ENCODE measurements around the gene CR1. TPM values are rescaled to one million over a fixed set of nuclear protein-coding genes. Genes with fewer than 3 reads are reported as not detected.
"Not testable (repeated sequence)": the region's sequence is repeated elsewhere in the genome, so short reads cannot be mapped to it uniquely, and the experiment has no call there.

The CR1 gene
- total and polyA plus RNA-seq, 2 donors, result 1.5 to 1.6 TPM

DNA sequence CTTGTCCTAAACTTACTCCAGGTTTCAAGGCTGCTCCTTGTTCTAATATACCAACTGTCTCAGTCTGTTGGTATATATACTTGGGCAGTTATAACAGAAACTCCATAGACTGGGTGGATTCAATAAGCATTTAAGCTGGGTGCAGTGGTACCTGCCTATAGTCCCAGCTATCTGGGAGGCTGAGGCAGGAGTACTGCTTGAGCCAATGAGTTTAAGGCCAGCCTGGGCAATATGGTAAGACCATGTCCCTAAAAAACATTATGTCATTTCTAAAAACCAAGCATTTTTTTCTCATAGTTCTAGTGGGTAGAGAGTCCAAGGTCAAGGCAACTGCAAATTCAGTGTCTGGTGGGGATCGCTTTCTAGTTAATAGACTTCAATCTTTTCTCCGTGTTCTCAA, 131.5 kb downstream of the CR1 start:
- no peaks in the 10 kb centered on the region for H3K27me3 ChIP-seq (ENCODE audit: control insufficient read depth in 2 of 2, insufficient read depth in 1 of 2, low read length in 1 of 2)
- 97% methylated on average over 2 of the region's 2 CpGs for WGBS
- no peak for DNase-seq (ENCODE audit: low read depth in 6 of 9, low spot score in 9 of 9)
- no peaks in the 10 kb centered on the region for H3K4me1 ChIP-seq (ENCODE audit: control insufficient read depth in 2 of 2, insufficient read depth in 2 of 2, low read length in 2 of 2)
- no peak overlapping the region for H3K27ac ChIP-seq (ENCODE audit: low read depth in 1 of 2, low read length in 1 of 2)
- no peak overlapping the region for H3K4me3 ChIP-seq (ENCODE audit: low read length in 2 of 2)
- no peaks in the 10 kb centered on the region for H3K36me3 ChIP-seq (ENCODE audit: control insufficient read depth in 2 of 2, insufficient read depth in 2 of 2, low read length in 1 of 2)
- H3K9me3 ChIP-seq (ENCODE audit: control insufficient read depth in 2 of 2, insufficient read depth in 1 of 2, low read length in 1 of 2), result no peaks in the 10 kb centered on the region

DNA sequence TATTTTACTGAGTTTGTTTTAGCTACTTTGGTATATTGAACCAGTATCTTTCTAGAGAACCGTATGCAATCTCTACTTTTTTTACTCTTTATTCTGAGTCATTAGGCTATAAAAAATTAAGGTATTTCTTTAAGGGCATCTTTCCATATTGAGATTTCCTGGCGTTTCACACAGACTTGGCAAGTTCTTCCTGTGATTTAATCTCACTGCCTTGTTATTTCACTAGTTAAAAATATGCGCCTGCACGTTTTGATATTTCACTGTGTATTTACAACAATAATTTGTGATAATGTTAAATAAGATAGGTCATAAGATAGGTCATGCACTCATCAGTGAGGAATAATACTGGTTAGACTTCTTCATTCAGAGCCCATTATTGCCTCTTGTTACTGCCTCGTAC, 132.8 kb downstream of the CR1 start:
- Histone ChIP-seq H3K27me3 (ENCODE audit: control insufficient read depth in 2 of 2, insufficient read depth in 1 of 2, low read length in 1 of 2) (no peaks in the 10 kb centered on the region), H3K4me3 (ENCODE audit: low read length in 2 of 2) (no peak overlapping the region), H3K9me3 (ENCODE audit: control insufficient read depth in 2 of 2, insufficient read depth in 1 of 2, low read length in 1 of 2) (no peaks in the 10 kb centered on the region), H3K36me3 (ENCODE audit: control insufficient read depth in 2 of 2, insufficient read depth in 2 of 2, low read length in 1 of 2) (no peaks in the 10 kb centered on the region), H3K27ac (ENCODE audit: low read depth in 1 of 2, low read length in 1 of 2) (no peak overlapping the region), H3K4me1 (ENCODE audit: control insufficient read depth in 2 of 2, insufficient read depth in 2 of 2, low read length in 2 of 2) (no peaks in the 10 kb centered on the region)
- DNase-seq (ENCODE audit: low read depth in 6 of 9, low spot score in 9 of 9), result no peak
- 69% methylated on average over 5 of the region's 5 CpGs for WGBS

DNA sequence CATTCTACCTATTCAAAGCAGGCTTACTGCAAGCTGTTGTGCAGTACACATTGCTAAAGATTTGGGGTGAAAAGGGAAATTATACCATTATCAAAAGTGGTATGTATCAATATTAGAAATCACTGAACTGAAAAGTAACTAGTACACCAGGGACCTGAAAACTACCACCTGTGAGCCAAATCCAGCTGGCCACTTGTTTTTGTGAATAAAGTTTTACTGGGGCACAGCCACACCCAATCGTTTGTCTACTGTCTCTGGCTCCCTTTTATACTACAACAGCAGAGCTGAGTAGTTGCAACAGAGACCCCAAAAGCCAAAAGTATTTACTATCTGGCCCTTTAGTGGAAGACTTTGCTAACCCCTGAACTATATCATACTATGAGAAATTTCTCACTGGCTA, 135.2 kb downstream of the CR1 start:
- Histone ChIP-seq H3K4me1 (ENCODE audit: control insufficient read depth in 2 of 2, insufficient read depth in 2 of 2, low read length in 2 of 2) (no peaks in the 10 kb centered on the region), H3K9me3 (ENCODE audit: control insufficient read depth in 2 of 2, insufficient read depth in 1 of 2, low read length in 1 of 2) (no peaks in the 10 kb centered on the region), H3K36me3 (ENCODE audit: control insufficient read depth in 2 of 2, insufficient read depth in 2 of 2, low read length in 1 of 2) (no peaks in the 10 kb centered on the region), H3K4me3 (ENCODE audit: low read length in 2 of 2) (no peak overlapping the region), H3K27ac (ENCODE audit: low read depth in 1 of 2, low read length in 1 of 2) (no peak overlapping the region), H3K27me3 (ENCODE audit: control insufficient read depth in 2 of 2, insufficient read depth in 1 of 2, low read length in 1 of 2) (no peaks in the 10 kb centered on the region)
- 92% methylated on average over 1 of the region's 1 CpG for WGBS
- no peak for DNase-seq (ENCODE audit: low read depth in 6 of 9, low spot score in 9 of 9)

DNA sequence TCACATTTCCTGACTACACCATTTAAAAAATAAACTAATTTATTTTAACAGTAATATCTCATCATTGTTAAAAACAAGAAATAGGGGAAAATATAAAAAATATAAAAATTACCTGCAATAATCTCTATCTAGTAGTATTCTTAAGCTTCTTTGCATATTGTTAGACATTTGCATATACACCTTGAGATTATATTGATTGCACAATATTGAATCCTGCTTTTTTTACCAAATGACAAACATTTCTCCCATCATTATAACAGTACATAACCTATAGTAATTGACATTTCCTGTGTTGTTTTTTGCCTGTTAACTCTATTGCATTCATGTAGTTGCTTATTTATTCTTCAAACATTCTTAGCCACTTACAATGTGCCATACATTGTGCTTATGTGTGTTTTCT, 137.3 kb downstream of the CR1 start:
- H3K4me1 ChIP-seq (ENCODE audit: control insufficient read depth in 2 of 2, insufficient read depth in 2 of 2, low read length in 2 of 2), result no peaks in the 10 kb centered on the region
- no peaks in the 10 kb centered on the region for H3K36me3 ChIP-seq (ENCODE audit: control insufficient read depth in 2 of 2, insufficient read depth in 2 of 2, low read length in 1 of 2)
- H3K4me3 ChIP-seq (ENCODE audit: low read length in 2 of 2), result no peak overlapping the region
- no peaks in the 10 kb centered on the region for H3K27me3 ChIP-seq (ENCODE audit: control insufficient read depth in 2 of 2, insufficient read depth in 1 of 2, low read length in 1 of 2)
- no peaks in the 10 kb centered on the region for H3K9me3 ChIP-seq (ENCODE audit: control insufficient read depth in 2 of 2, insufficient read depth in 1 of 2, low read length in 1 of 2)
- no peak overlapping the region for H3K27ac ChIP-seq (ENCODE audit: low read depth in 1 of 2, low read length in 1 of 2)
- DNase-seq (ENCODE audit: low read depth in 6 of 9, low spot score in 9 of 9), result no peak

DNA sequence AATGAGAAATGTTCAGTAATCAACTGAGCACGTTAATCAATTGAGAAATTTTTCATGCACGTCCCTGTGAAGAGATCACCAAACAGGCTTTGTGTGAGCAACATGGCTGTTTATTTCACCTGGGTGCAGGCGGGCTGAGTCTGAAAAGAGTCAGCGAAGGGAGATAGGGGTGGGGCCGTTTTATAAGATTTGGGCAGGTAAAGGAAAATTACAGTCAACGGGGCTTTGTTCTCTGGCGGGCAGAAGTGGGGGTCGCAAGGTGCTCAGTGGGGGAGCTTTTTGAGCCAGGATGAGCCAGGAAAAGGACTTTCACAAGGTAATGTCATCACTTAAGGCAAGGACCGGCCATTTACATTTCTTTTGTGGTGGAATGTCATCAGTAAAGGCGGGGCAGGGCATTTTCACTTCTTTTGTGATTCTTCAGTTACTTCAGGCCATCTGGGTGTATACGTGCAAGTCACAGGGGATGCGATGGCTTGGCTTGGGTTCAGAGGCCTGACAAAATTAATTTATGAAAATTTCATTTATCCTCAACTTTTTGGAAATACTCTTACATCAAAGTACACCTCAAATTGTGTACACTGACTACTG, 137.8 kb downstream of the CR1 start:
- H3K36me3 ChIP-seq (ENCODE audit: control insufficient read depth in 2 of 2, insufficient read depth in 2 of 2, low read length in 1 of 2); H3K27ac ChIP-seq (ENCODE audit: low read depth in 1 of 2, low read length in 1 of 2); H3K4me3 ChIP-seq (ENCODE audit: low read length in 2 of 2); DNase-seq (ENCODE audit: low read depth in 6 of 9, low spot score in 9 of 9); H3K9me3 ChIP-seq (ENCODE audit: control insufficient read depth in 2 of 2, insufficient read depth in 1 of 2, low read length in 1 of 2); H3K4me1 ChIP-seq (ENCODE audit: control insufficient read depth in 2 of 2, insufficient read depth in 2 of 2, low read length in 2 of 2); H3K27me3 ChIP-seq (ENCODE audit: control insufficient read depth in 2 of 2, insufficient read depth in 1 of 2, low read length in 1 of 2): not testable (repeated sequence)
- 96% methylated on average over 12 of the region's 12 CpGs for WGBS

DNA sequence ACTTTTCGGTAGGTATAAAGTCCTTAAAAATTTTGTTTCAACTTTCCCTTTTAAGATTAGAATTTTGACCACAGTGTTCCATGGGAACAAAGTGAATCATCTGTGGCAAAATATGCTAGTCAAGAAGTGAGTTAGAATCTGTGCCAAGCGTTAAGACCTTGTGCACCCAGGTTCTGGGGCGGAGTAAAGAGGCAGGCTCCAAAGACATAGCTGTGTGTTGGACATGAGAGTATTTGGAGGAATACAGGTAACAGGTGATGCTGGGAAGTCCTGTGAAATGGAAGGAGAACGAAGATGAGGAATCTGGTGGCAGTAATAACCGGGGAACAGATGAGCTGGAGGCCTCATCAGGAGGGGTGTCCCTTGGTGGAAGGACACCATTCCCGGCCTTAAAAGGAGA, 138.3 kb downstream of the CR1 start:
- not testable (repeated sequence) for H3K27me3 ChIP-seq (ENCODE audit: control insufficient read depth in 2 of 2, insufficient read depth in 1 of 2, low read length in 1 of 2); H3K9me3 ChIP-seq (ENCODE audit: control insufficient read depth in 2 of 2, insufficient read depth in 1 of 2, low read length in 1 of 2); H3K4me3 ChIP-seq (ENCODE audit: low read length in 2 of 2); H3K27ac ChIP-seq (ENCODE audit: low read depth in 1 of 2, low read length in 1 of 2); DNase-seq (ENCODE audit: low read depth in 6 of 9, low spot score in 9 of 9); H3K4me1 ChIP-seq (ENCODE audit: control insufficient read depth in 2 of 2, insufficient read depth in 2 of 2, low read length in 2 of 2); H3K36me3 ChIP-seq (ENCODE audit: control insufficient read depth in 2 of 2, insufficient read depth in 2 of 2, low read length in 1 of 2)
- 79% methylated on average over 5 of the region's 6 CpGs for WGBS

DNA sequence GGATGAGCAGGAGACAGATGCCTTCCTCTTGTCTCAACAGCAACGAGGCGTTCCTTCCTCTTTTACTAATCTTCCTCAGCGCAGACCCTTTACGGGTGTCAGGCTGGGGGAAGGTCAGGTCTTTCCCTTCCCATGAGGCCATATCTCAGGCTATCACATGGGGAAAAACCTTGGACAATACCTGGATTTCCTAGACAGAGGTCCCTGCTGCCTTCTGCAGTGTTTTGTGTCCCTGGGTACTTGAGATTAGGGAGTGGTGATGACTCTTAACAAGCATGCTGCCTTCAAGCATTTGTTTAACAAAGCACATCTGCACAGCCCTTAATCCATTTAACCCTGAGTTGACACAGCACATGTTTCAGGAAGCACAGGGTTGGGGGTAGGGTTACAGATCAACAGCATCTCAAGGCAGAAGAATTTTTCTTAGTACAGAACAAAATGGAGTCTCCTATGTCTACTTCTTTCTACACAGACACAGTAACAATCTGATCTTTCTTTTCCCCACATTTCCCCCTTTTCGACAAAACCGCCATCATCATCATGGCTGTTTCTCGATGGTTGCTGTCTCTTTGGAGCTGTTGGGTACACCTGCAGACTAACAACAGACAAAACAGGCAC, 139.7 kb downstream of the CR1 start:
- not testable (repeated sequence) for H3K27me3 ChIP-seq (ENCODE audit: control insufficient read depth in 2 of 2, insufficient read depth in 1 of 2, low read length in 1 of 2); H3K27ac ChIP-seq (ENCODE audit: low read depth in 1 of 2, low read length in 1 of 2)
- WGBS, result 62% methylated on average over 7 of the region's 7 CpGs

DNA sequence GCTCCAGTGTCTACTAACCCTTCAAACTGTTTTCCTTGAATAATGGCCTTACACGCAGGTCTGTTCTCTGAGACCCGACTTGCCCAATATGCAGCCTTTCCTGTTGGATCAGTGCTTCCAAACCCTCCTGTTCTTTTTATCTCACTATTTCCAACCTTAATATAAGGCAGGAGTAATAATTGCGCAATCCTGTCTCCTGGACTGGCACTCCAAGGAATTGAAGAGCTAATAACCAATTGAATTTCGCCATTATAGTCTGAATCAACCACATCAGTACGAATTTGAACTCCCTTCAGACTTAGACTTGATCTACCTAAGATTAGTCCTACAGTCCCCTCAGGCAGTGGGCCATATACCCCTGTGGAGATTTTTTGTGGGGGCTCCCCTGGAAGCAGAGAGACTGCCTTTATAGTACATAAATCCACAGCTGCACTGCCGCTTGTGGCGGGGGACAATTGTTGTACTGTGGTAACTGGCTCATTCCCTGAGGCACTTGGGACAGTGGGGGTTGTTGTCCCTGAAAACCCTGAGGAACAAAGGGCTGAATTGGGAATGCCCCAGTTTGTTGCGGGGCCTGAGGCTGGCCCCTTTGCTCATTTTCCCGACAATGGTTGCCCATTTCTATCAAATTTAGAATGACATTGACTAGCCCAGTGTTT, 142.7 kb downstream of the CR1 start:
- DNase-seq (ENCODE audit: low read depth in 6 of 9, low spot score in 9 of 9); H3K4me1 ChIP-seq (ENCODE audit: control insufficient read depth in 2 of 2, insufficient read depth in 2 of 2, low read length in 2 of 2); H3K27me3 ChIP-seq (ENCODE audit: control insufficient read depth in 2 of 2, insufficient read depth in 1 of 2, low read length in 1 of 2); H3K27ac ChIP-seq (ENCODE audit: low read depth in 1 of 2, low read length in 1 of 2); H3K4me3 ChIP-seq (ENCODE audit: low read length in 2 of 2); H3K36me3 ChIP-seq (ENCODE audit: control insufficient read depth in 2 of 2, insufficient read depth in 2 of 2, low read length in 1 of 2); H3K9me3 ChIP-seq (ENCODE audit: control insufficient read depth in 2 of 2, insufficient read depth in 1 of 2, low read length in 1 of 2): not testable (repeated sequence)
- 97% methylated on average over 9 of the region's 9 CpGs for WGBS

More for the DNA sequence above, 139.7 kb downstream of the CR1 start:
- not testable (repeated sequence) for H3K9me3 ChIP-seq (ENCODE audit: control insufficient read depth in 2 of 2, insufficient read depth in 1 of 2, low read length in 1 of 2); H3K36me3 ChIP-seq (ENCODE audit: control insufficient read depth in 2 of 2, insufficient read depth in 2 of 2, low read length in 1 of 2); H3K4me3 ChIP-seq (ENCODE audit: low read length in 2 of 2); H3K4me1 ChIP-seq (ENCODE audit: control insufficient read depth in 2 of 2, insufficient read depth in 2 of 2, low read length in 2 of 2); DNase-seq (ENCODE audit: low read depth in 6 of 9, low spot score in 9 of 9)

DNA sequence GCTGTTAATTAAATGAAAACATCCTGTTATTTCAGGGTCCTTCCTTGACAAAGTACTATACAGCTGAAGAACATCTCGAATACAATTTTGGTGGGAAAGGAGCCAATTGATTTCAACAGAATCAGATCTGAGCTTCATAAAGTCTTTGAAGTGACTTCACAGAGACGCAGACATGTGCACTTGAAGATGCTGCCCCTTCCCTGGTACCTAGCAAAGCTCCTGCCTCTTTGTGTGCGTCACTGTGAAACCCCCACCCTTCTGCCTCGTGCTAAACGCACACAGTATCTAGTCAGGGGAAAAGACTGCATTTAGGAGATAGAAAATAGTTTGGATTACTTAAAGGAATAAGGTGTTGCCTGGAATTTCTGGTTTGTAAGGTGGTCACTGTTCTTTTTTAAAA, 143.4 kb downstream of the CR1 start:
- H3K27ac ChIP-seq (ENCODE audit: low read depth in 1 of 2, low read length in 1 of 2); H3K4me3 ChIP-seq (ENCODE audit: low read length in 2 of 2); H3K36me3 ChIP-seq (ENCODE audit: control insufficient read depth in 2 of 2, insufficient read depth in 2 of 2, low read length in 1 of 2); H3K27me3 ChIP-seq (ENCODE audit: control insufficient read depth in 2 of 2, insufficient read depth in 1 of 2, low read length in 1 of 2); H3K9me3 ChIP-seq (ENCODE audit: control insufficient read depth in 2 of 2, insufficient read depth in 1 of 2, low read length in 1 of 2); DNase-seq (ENCODE audit: low read depth in 6 of 9, low spot score in 9 of 9); H3K4me1 ChIP-seq (ENCODE audit: control insufficient read depth in 2 of 2, insufficient read depth in 2 of 2, low read length in 2 of 2): not testable (repeated sequence)
- WGBS, result 89% methylated on average over 5 of the region's 5 CpGs

Data from thymus (tissue), 11 donors.